HG03045 (cell line): ENCODE results near the gene TMEM222.
"Not testable (repeated sequence)": the region's sequence is repeated elsewhere in the genome, so short reads cannot be mapped to it uniquely, and the experiment has no call there.

Source experiments
- ATAC-seq: cut with Tn5 transposase; IDR thresholded peaks from one replicate; pipeline ENCODE4 v1.9.1; 2021; ENCODE audit warnings: mild to moderate bottlenecking, moderate library complexity; ENCODE audit not compliant: unreplicated experiment

TMEM222 gene

DNA sequence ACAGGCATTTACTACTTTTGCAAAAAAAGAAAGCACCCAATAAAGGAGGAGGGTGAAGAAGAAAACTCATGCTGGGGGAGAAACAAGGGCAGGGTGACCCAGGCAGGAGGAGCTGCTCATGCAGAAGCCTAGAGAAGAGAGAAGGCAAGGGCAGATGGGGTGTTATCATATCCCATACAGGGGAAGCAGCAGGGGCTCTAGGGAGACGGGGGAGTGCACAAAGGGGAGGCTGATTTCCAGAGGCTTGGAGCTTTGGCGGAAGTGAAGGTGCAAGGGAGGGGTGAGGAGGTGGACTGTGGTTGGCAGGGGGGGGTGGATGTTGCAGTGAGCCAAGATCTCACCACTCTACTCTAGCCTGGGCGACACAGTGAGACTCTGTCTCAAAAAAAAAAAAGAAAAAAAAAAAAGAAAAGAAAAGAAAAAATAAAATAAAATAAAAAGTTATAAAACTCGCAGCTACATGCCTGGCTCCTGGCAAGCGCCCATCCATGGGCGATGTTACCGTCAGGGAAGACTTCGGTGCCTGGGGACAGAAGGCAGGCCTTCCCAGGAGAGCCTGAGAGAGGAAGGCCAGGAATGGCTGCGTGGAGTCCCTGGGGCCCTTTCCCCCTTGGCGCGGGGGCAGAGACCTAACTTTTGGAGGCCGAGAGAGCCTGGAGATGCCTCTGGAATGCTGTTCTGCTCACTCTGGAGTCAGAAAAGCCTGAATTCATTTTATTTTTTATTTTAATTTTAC, 56.0 kb downstream of the TMEM222 start:
- no peak for ATAC-seq

DNA sequence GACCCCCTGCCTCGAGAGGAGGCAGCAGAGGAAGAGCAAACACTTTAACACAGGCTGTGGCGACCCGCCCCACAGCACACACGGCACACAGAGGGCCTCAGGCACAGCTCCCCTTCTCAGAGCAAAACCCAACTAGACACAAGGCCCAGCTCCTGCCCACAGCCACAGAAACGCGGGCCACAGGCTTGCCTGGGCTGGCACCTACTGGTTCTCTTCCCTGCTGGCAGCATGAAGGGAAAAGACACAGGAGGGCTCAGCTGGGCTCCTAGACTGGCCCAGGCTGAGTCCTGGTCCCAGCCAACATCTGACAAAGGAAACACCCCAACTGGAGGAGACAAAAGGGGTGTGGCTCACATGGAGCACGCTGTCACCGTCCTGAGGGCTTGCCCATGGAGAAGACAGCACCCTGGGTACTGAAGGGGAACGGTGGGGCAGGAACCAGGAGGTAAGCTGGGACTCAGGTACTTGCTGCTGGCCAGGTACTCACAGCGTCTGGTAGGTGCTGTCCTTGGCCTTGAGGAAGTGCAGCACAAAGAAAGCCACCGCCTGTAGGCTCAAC, 57.7 kb downstream of the TMEM222 start:
- ATAC-seq = no peak

GRCh38 chr1:27380224-27380623, 58.3 kb downstream of the TMEM222 start:
- ATAC-seq = no peak

- no peak for ATAC-seq
Measured at GRCh38 chr1:27380766-27381733, 59.1 kb downstream of the TMEM222 start.

GRCh38 chr1:27381969-27382762, 60.2 kb downstream of the TMEM222 start:
- ATAC-seq = no peak

- ATAC-seq = no peak
Measured at GRCh38 chr1:27383039-27383605, 61.2 kb downstream of the TMEM222 start, which contains the start of gene CD164L2. CD164L2 (minus strand) TSS chr1:27383333; CDS start chr1:27383239, 94 bp downstream.

DNA sequence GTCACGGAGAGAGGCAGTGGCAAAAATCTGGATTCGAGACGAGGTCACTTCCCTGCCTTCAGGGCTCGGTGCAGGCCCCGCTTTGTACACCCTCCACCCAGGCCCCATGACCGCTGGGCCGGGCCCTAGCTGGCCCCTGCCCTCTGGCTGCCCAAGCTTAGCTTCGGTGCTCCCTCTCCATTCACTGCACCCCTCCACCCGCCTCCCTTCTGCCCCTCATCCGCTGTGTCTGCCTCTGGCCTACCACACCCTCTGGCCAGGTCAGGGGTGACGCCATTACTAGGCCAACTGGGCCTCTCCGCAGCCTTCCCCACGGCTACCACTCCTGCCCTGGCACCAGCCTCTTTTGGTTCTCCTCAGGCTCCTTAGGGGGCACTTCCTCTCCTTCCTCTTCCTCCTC, 61.7 kb downstream of the TMEM222 start:
- ATAC-seq = no peak

GRCh38 chr1:27384797-27385196, 62.8 kb downstream of the TMEM222 start:
- not testable (repeated sequence) for ATAC-seq
